Cardiac fibroblast (primary cell): ENCODE measurements around the gene FURIN.

Source experiments
- DNase-seq, 2 donors: peaks; one replicate each; pipeline versions ENCODE4 v3.0.0 to v3.0.0-alpha.2; 2010; ENCODE audit warnings: low read depth in 2 of 2
- H3K4me3 ChIP-seq, 2 donors: replicated peaks in 1 of 2; 1 replicate in 1 of 2; 2 replicates in 1 of 2; pipeline ENCODE4 v1.5.1; 2011; ENCODE audit warnings: low read depth in 2 of 2, low read length in 2 of 2, mild to moderate bottlenecking in 2 of 2, moderate library complexity in 1 of 2
- TF ChIP-seq, protein P1 (sequence below): IDR thresholded peaks from one replicate; pipeline ENCODE4 v1.5.1; 2011; ENCODE audit warnings: low read depth, mild to moderate bottlenecking, low read length, inconsistent platforms

The FURIN gene

DNA sequence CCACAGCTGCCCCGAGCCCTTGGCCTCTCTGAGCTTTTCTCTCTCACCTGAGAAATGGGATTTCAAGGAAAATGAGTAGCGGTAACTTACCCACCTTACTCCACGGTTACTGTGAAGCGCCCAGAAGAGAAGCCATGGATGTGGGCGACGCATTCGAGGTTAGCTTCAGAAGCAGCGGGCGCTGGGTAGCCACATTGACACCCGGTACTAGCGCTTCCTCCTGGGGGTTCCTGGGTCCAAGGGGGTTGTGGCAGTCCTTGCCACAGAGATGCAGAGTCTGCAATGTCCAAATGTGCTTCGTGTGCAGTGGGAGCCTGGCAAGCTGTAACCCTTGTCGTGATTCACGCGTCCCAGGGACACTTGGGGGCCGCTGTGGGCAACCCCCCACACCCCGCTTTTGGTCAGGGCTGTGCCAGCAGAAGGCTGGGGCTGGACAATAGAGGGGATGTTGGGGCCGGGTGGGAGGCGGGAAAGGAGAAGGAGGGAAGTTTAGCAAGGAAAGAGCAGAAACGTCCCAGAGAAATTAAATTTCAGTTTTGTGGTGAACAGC, 41.4 kb upstream of the FURIN start:
- TF ChIP-seq, protein P1, sequence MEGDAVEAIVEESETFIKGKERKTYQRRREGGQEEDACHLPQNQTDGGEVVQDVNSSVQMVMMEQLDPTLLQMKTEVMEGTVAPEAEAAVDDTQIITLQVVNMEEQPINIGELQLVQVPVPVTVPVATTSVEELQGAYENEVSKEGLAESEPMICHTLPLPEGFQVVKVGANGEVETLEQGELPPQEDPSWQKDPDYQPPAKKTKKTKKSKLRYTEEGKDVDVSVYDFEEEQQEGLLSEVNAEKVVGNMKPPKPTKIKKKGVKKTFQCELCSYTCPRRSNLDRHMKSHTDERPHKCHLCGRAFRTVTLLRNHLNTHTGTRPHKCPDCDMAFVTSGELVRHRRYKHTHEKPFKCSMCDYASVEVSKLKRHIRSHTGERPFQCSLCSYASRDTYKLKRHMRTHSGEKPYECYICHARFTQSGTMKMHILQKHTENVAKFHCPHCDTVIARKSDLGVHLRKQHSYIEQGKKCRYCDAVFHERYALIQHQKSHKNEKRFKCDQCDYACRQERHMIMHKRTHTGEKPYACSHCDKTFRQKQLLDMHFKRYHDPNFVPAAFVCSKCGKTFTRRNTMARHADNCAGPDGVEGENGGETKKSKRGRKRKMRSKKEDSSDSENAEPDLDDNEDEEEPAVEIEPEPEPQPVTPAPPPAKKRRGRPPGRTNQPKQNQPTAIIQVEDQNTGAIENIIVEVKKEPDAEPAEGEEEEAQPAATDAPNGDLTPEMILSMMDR, result no peak
- DNase-seq, result no peak
- H3K4me3 ChIP-seq, result no peak overlapping the region

DNA sequence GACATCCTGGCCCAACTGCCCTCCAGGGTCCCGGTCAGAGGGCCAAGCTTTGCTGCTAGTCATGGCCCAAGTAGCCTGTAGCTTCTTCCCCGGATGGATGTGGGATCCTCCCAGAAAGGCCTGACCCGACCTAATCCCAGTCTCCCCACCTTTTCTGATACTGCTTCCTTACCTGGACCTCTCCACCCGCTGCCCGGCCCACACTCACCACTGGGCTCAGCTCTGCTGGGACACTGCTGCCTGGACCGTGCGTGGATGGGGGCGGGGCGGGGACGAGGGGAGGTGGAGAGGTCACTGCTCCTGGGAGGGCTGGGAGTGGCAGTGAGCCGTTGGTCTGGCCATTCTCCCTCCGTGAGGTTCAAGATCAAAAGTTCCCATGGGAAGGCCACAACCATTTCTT, 40.3 kb upstream of the FURIN start:
- no peak for DNase-seq
- no peak overlapping the region for H3K4me3 ChIP-seq
- TF ChIP-seq, protein P1, result no peak

DNA sequence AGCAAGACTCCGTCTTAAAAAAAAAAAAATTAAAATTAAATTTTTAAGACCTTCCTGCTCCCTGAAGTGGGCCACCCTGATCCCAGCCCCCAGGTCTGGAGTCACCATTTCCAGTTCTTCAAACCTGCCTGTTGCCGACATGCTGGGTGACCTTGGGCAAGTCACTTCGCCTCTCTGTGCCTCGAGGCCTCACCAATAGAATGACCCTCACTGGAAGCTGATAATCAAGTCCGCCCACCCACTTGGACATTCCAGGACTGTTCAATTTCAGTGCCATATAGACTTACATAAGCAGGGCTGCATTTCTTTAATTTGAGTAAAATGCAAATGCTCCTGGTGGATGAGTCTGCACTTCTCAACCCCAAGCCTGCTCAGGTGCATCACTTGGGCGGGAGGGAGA, 39.3 kb upstream of the FURIN start:
- no peak overlapping the region for H3K4me3 ChIP-seq
- no peak for DNase-seq

DNA sequence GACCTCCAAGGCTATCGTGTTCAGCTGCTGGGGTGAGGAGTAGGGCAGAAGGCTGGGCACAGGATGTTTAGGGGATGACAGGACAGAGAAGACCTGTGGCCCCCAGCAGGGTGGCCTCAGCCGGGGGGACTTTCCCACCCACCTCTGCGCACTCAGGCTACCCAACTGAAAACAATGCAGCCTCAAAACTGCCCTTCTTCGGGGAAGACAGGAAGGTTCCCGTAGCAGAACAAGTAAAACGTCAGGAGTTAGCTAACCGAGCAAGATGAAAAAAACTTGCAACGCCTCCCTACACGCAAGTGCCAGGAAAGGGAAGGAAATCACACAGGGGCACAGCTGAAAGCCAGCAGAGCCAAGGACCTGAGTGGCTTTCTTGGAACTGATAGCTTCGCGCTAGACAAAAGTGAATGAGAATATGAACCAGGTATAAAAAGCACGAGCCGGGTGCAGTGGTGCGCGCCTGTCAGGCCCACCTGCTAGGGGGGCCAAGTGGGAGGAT, 38.4 kb upstream of the FURIN start:
- peak in 1 of 2 donors; percentile 19 for DNase-seq
- TF ChIP-seq, protein P1, result no peak
- H3K4me3 ChIP-seq, result no peak overlapping the region

More for the DNA sequence above, 39.3 kb upstream of the FURIN start:
- TF ChIP-seq, protein P1, result no peak

DNA sequence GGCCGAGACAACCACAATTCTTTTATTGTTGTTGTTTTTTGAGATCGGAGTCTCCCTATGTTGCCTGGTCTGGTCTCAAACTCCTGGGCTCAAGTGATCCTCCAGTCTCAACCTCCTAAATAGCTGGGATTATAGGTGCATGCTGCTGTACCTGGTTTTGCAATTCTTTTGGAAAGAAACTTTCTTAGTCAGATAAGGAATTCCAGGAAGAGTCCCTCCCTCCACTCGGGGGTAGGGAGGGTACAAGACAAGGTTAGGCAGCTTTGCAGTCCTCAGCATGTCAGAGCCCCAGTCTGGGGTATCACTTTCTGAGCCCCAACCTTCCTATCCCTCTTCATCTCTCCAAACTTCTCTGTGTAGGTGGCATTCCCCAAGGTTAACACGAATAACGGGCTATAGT, 33.8 kb upstream of the FURIN start:
- no peak overlapping the region for H3K4me3 ChIP-seq
- TF ChIP-seq, protein P1, result no peak
- no peak for DNase-seq

DNA sequence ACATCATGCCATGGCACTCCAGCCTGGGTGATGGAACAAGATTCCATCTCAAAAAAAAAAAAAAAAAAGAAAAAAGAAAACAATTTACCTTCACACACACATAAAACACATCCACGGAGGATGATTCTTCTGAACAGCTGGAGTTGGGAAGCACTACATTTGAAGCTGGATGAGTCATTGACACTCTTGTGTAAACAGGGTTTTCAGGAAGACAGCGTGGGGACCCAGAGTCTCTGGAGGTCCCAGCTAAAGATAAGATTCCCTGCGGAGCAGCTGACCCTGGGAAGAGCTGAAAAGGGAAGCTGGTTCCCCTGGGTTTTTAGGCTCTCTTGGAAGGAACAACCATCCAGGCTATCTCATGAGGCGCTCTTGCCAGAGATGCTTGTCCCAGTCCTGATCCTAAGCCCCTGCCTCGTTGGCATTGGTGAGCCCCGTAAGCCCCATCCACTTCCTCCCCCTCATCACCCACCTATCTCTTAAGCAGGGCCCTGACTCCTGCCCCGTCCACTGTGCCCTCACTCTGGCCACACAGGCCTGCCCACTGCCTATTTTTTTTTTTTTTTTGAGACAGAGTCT, 32.0 kb upstream of the FURIN start:
- DNase-seq, result peak; percentile 60 to 73
- no peak overlapping the region for H3K4me3 ChIP-seq
- TF ChIP-seq, protein P1, result no peak
